Measurements from ENCODE around the gene NAV3. TPM values are rescaled to one million over a fixed set of nuclear protein-coding genes. Genes with fewer than 3 reads are reported as not detected.

NAV3 gene
- total RNA-seq, 1 experiment from 2014 or later: 3.0 TPM

DNA sequence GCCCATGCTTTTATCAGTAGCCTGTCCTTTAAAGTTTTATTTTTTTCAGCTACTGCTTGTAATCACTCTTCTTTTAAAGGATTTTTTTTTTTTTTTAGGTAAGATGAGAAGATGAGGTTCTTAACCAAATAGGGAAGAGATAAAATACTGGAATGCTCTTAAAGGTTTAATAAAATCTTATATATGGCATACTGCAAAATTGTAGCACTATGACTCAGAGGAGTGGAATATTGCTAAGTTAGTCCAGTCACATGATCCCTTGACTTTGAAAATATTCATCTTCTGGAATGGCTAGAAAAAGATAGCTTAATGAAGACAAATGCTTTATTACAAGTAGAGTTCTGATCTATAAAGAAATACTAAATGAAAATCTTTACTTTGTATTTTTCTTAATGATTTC lies 116.6 kb downstream of the NAV3 start:
- 0 out of 4 replicates have a peak, but pooled peaks cover 0 to 3% of the 10 kb centered on the region in 2 experiments for H3K4me1 Mint-ChIP-seq
- Histone ChIP-seq H4K8ac (replicated peaks; ENCODE audit: insufficient read length, low read depth, low read length) (no peak overlapping the region), H3T11ph (ENCODE audit: low read length) (no peak overlapping the region)

More for the DNA sequence above, 116.6 kb downstream of the NAV3 start:
- no peaks in the 10 kb centered on the region for H3K9me3 ChIP-seq (ENCODE audit: control insufficient read depth, low read depth, low read length)
- H2AFZ ChIP-seq (ENCODE audit: low read length): no peak overlapping the region
- H3K27me3 ChIP-seq (ENCODE audit: insufficient read depth, low read length): no peaks in the 10 kb centered on the region
- H3K27ac Mint-ChIP-seq: no peak overlapping the region
- no peaks in the 10 kb centered on the region for H3K79me1 ChIP-seq (ENCODE audit: insufficient read depth, low read depth, low read length, poor library complexity, severe bottlenecking)
- H3K23me2 ChIP-seq (ENCODE audit: insufficient read length, low read depth, low read length, poor library complexity, severe bottlenecking): no peaks in the 10 kb centered on the region
- H3K4ac ChIP-seq (ENCODE audit: low read depth, low read length): no peak overlapping the region
- no peak overlapping the region for H2BK20ac ChIP-seq (ENCODE audit: low read depth, low read length, poor library complexity, severe bottlenecking)
- H3K4me2 ChIP-seq (ENCODE audit: insufficient read depth, insufficient read length, low read length): no peak overlapping the region
- DNase-seq: no peak
- no peak overlapping the region for H3K56ac ChIP-seq (ENCODE audit: insufficient read length, low read depth, low read length)
- no peak overlapping the region for H3K23ac ChIP-seq (ENCODE audit: insufficient read length, low read depth, low read length)
- no peak overlapping the region for H3K4me3 Mint-ChIP-seq
- no peak overlapping the region for H3K27ac ChIP-seq (ENCODE audit: insufficient read length, low read depth, low read length)
- no peaks in the 10 kb centered on the region for H3K4me1 ChIP-seq (ENCODE audit: insufficient read depth, low read length)
- H3K9ac ChIP-seq (ENCODE audit: extremely low read depth, insufficient read length, low read length): no peak overlapping the region
- no peak overlapping the region for H3K18ac ChIP-seq (ENCODE audit: insufficient read length, low read depth, low read length)
- no peaks in the 10 kb centered on the region for H3K79me2 ChIP-seq (ENCODE audit: insufficient read depth, low read length)
- no peak for TF ChIP-seq CTCF (conservative IDR thresholded peaks at IDR 0.05)
- no peak overlapping the region for H2BK12ac ChIP-seq (ENCODE audit: insufficient read length, low read depth, low read length)
- H2BK5ac ChIP-seq (ENCODE audit: insufficient read length, low read length): no peak overlapping the region
- no peak overlapping the region for H4K91ac ChIP-seq (ENCODE audit: insufficient read length, low read depth, low read length)
- no peak overlapping the region for H3K14ac ChIP-seq (ENCODE audit: insufficient read depth, low read length)
- no peak overlapping the region for H4K5ac ChIP-seq (ENCODE audit: insufficient read length, low read depth, low read length)
- no peaks in the 10 kb centered on the region for H4K20me1 ChIP-seq (ENCODE audit: control insufficient read depth, insufficient read depth, insufficient read length)
- no peaks in the 10 kb centered on the region; a peak in 1 of 7 replicates for H3K36me3 Mint-ChIP-seq (ENCODE audit: insufficient read depth in 1 of 3, low read depth in 3 of 3)
- no peak overlapping the region for H2BK120ac ChIP-seq (ENCODE audit: low read depth, low read length, poor library complexity, severe bottlenecking)
- H3K9me3 Mint-ChIP-seq: peaks cover 0 to 4% of the 10 kb centered on the region in 2 experiments; a peak in 3 of 5 replicates
- no peak overlapping the region for H2AK5ac ChIP-seq (ENCODE audit: insufficient read length, low read length)
- H2BK15ac ChIP-seq (ENCODE audit: low read depth, low read length): no peak overlapping the region
- H3K27me3 Mint-ChIP-seq (ENCODE audit: low read depth): no peaks in the 10 kb centered on the region
